ENCODE data around the gene ITGA8.

GRCh38 chr10:15486404-15486803 lies 233.3 kb downstream of the ITGA8 start:
- TF ChIP-seq POLR2AphosphoS5 (IDR thresholded peaks at IDR 0.05) (no peak), POLR2A (IDR thresholded peaks at IDR 0.05) (no peak)

Data from stomach (tissue), 4 donors.